ENCODE measurements around the gene BPGM.

The BPGM gene

GRCh38 chr7:134630893-134631292 lies 15.8 kb upstream of the BPGM start:
- Histone ChIP-seq H3K9ac (ENCODE audit: low read depth in 1 of 2, low read length in 2 of 2) (no peak overlapping the region), H3K4me3 (ENCODE audit: low read length in 2 of 2) (no peak overlapping the region), H3K27ac (ENCODE audit: low read depth in 2 of 2, low read length in 2 of 2) (no peak overlapping the region), H3K27me3 (ENCODE audit: control insufficient read depth in 2 of 2, insufficient read depth in 2 of 2, low read length in 2 of 2) (peaks cover 0 to 2% of the 10 kb centered on the region in 2 donors), H3K9me3 (ENCODE audit: control insufficient read depth in 2 of 2, low read length in 2 of 2) (no peaks in the 10 kb centered on the region), H3K4me1 (ENCODE audit: control insufficient read depth in 2 of 2, insufficient read depth in 2 of 2, low read length in 2 of 2) (no peaks in the 10 kb centered on the region), H3K36me3 (ENCODE audit: control insufficient read depth in 2 of 2, insufficient read depth in 2 of 2, low read length in 2 of 2) (no peaks in the 10 kb centered on the region)

- H3K27me3 ChIP-seq (ENCODE audit: control insufficient read depth in 2 of 2, insufficient read depth in 2 of 2, low read length in 2 of 2) = peaks cover 0 to 2% of the 10 kb centered on the region in 2 donors
Measured at GRCh38 chr7:134632052-134632451, 14.6 kb upstream of the BPGM start.

GRCh38 chr7:134632937-134633540 lies 13.6 kb upstream of the BPGM start:
- Histone ChIP-seq H3K27ac (ENCODE audit: low read depth in 2 of 2, low read length in 2 of 2) (no peak overlapping the region), H3K4me3 (ENCODE audit: low read length in 2 of 2) (no peak overlapping the region), H3K9me3 (ENCODE audit: control insufficient read depth in 2 of 2, low read length in 2 of 2) (no peaks in the 10 kb centered on the region), H3K27me3 (ENCODE audit: control insufficient read depth in 2 of 2, insufficient read depth in 2 of 2, low read length in 2 of 2) (no peaks in the 10 kb centered on the region), H3K4me1 (ENCODE audit: control insufficient read depth in 2 of 2, insufficient read depth in 2 of 2, low read length in 2 of 2) (no peaks in the 10 kb centered on the region), H3K9ac (ENCODE audit: low read depth in 1 of 2, low read length in 2 of 2) (no peak overlapping the region), H3K36me3 (ENCODE audit: control insufficient read depth in 2 of 2, insufficient read depth in 2 of 2, low read length in 2 of 2) (no peaks in the 10 kb centered on the region)

More at GRCh38 chr7:134632052-134632451, 14.6 kb upstream of the BPGM start:
- Histone ChIP-seq H3K4me1 (ENCODE audit: control insufficient read depth in 2 of 2, insufficient read depth in 2 of 2, low read length in 2 of 2) (no peaks in the 10 kb centered on the region), H3K27ac (ENCODE audit: low read depth in 2 of 2, low read length in 2 of 2) (no peak overlapping the region), H3K9ac (ENCODE audit: low read depth in 1 of 2, low read length in 2 of 2) (no peak overlapping the region), H3K36me3 (ENCODE audit: control insufficient read depth in 2 of 2, insufficient read depth in 2 of 2, low read length in 2 of 2) (no peaks in the 10 kb centered on the region), H3K9me3 (ENCODE audit: control insufficient read depth in 2 of 2, low read length in 2 of 2) (no peaks in the 10 kb centered on the region), H3K4me3 (ENCODE audit: low read length in 2 of 2) (no peak overlapping the region)

GRCh38 chr7:134636008-134636449 lies 10.6 kb upstream of the BPGM start:
- H3K27me3 ChIP-seq (ENCODE audit: control insufficient read depth in 2 of 2, insufficient read depth in 2 of 2, low read length in 2 of 2) = peaks cover 0 to 2% of the 10 kb centered on the region in 2 donors
- H3K4me1 ChIP-seq (ENCODE audit: control insufficient read depth in 2 of 2, insufficient read depth in 2 of 2, low read length in 2 of 2) = no peaks in the 10 kb centered on the region
- H3K4me3 ChIP-seq (ENCODE audit: low read length in 2 of 2) = no peak overlapping the region
- no peak overlapping the region for H3K9ac ChIP-seq (ENCODE audit: low read depth in 1 of 2, low read length in 2 of 2)
- H3K9me3 ChIP-seq (ENCODE audit: control insufficient read depth in 2 of 2, low read length in 2 of 2) = no peaks in the 10 kb centered on the region
- H3K36me3 ChIP-seq (ENCODE audit: control insufficient read depth in 2 of 2, insufficient read depth in 2 of 2, low read length in 2 of 2) = no peaks in the 10 kb centered on the region
- no peak overlapping the region for H3K27ac ChIP-seq (ENCODE audit: low read depth in 2 of 2, low read length in 2 of 2)

- Histone ChIP-seq H3K4me1 (ENCODE audit: control insufficient read depth in 2 of 2, insufficient read depth in 2 of 2, low read length in 2 of 2) (no peaks in the 10 kb centered on the region), H3K27ac (ENCODE audit: low read depth in 2 of 2, low read length in 2 of 2) (no peak overlapping the region), H3K9ac (ENCODE audit: low read depth in 1 of 2, low read length in 2 of 2) (no peak overlapping the region), H3K36me3 (ENCODE audit: control insufficient read depth in 2 of 2, insufficient read depth in 2 of 2, low read length in 2 of 2) (no peaks in the 10 kb centered on the region), H3K27me3 (ENCODE audit: control insufficient read depth in 2 of 2, insufficient read depth in 2 of 2, low read length in 2 of 2) (peaks cover 0 to 2% of the 10 kb centered on the region in 2 donors), H3K4me3 (ENCODE audit: low read length in 2 of 2) (no peak overlapping the region), H3K9me3 (ENCODE audit: control insufficient read depth in 2 of 2, low read length in 2 of 2) (no peaks in the 10 kb centered on the region)
Measured at GRCh38 chr7:134637441-134637840, 9.2 kb upstream of the BPGM start.

GRCh38 chr7:134637934-134638719 lies 8.5 kb upstream of the BPGM start:
- Histone ChIP-seq H3K4me3 (ENCODE audit: low read length in 2 of 2) (no peak overlapping the region), H3K36me3 (ENCODE audit: control insufficient read depth in 2 of 2, insufficient read depth in 2 of 2, low read length in 2 of 2) (no peaks in the 10 kb centered on the region)

GRCh38 chr7:134639061-134639460 lies 7.6 kb upstream of the BPGM start:
- H3K27ac ChIP-seq (ENCODE audit: low read depth in 2 of 2, low read length in 2 of 2) = no peak overlapping the region
- H3K4me3 ChIP-seq (ENCODE audit: low read length in 2 of 2) = no peak overlapping the region
- H3K36me3 ChIP-seq (ENCODE audit: control insufficient read depth in 2 of 2, insufficient read depth in 2 of 2, low read length in 2 of 2) = no peaks in the 10 kb centered on the region
- H3K27me3 ChIP-seq (ENCODE audit: control insufficient read depth in 2 of 2, insufficient read depth in 2 of 2, low read length in 2 of 2) = peaks cover 0 to 2% of the 10 kb centered on the region in 2 donors
- H3K9me3 ChIP-seq (ENCODE audit: control insufficient read depth in 2 of 2, low read length in 2 of 2) = no peaks in the 10 kb centered on the region
- no peak overlapping the region for H3K9ac ChIP-seq (ENCODE audit: low read depth in 1 of 2, low read length in 2 of 2)
- H3K4me1 ChIP-seq (ENCODE audit: control insufficient read depth in 2 of 2, insufficient read depth in 2 of 2, low read length in 2 of 2) = no peaks in the 10 kb centered on the region

More at GRCh38 chr7:134637934-134638719, 8.5 kb upstream of the BPGM start:
- no peak overlapping the region for H3K9ac ChIP-seq (ENCODE audit: low read depth in 1 of 2, low read length in 2 of 2)
- H3K27me3 ChIP-seq (ENCODE audit: control insufficient read depth in 2 of 2, insufficient read depth in 2 of 2, low read length in 2 of 2) = peaks cover 0 to 2% of the 10 kb centered on the region in 2 donors
- no peak overlapping the region for H3K27ac ChIP-seq (ENCODE audit: low read depth in 2 of 2, low read length in 2 of 2)
- H3K4me1 ChIP-seq (ENCODE audit: control insufficient read depth in 2 of 2, insufficient read depth in 2 of 2, low read length in 2 of 2) = no peaks in the 10 kb centered on the region
- H3K9me3 ChIP-seq (ENCODE audit: control insufficient read depth in 2 of 2, low read length in 2 of 2) = no peaks in the 10 kb centered on the region

- no peaks in the 10 kb centered on the region for H3K36me3 ChIP-seq (ENCODE audit: control insufficient read depth in 2 of 2, insufficient read depth in 2 of 2, low read length in 2 of 2)
- no peaks in the 10 kb centered on the region for H3K9me3 ChIP-seq (ENCODE audit: control insufficient read depth in 2 of 2, low read length in 2 of 2)
- H3K27ac ChIP-seq (ENCODE audit: low read depth in 2 of 2, low read length in 2 of 2) = no peak overlapping the region
- H3K4me3 ChIP-seq (ENCODE audit: low read length in 2 of 2) = no peak overlapping the region
- no peaks in the 10 kb centered on the region for H3K4me1 ChIP-seq (ENCODE audit: control insufficient read depth in 2 of 2, insufficient read depth in 2 of 2, low read length in 2 of 2)
- no peak overlapping the region for H3K9ac ChIP-seq (ENCODE audit: low read depth in 1 of 2, low read length in 2 of 2)
- peaks cover 0 to 2% of the 10 kb centered on the region in 2 donors for H3K27me3 ChIP-seq (ENCODE audit: control insufficient read depth in 2 of 2, insufficient read depth in 2 of 2, low read length in 2 of 2)
Measured at GRCh38 chr7:134639683-134640279, 6.9 kb upstream of the BPGM start.

GRCh38 chr7:134640842-134641715 lies 5.6 kb upstream of the BPGM start:
- Histone ChIP-seq H3K27ac (ENCODE audit: low read depth in 2 of 2, low read length in 2 of 2) (no peak overlapping the region), H3K27me3 (ENCODE audit: control insufficient read depth in 2 of 2, insufficient read depth in 2 of 2, low read length in 2 of 2) (peaks cover 0 to 2% of the 10 kb centered on the region in 2 donors), H3K9me3 (ENCODE audit: control insufficient read depth in 2 of 2, low read length in 2 of 2) (no peaks in the 10 kb centered on the region), H3K4me3 (ENCODE audit: low read length in 2 of 2) (no peak overlapping the region), H3K4me1 (ENCODE audit: control insufficient read depth in 2 of 2, insufficient read depth in 2 of 2, low read length in 2 of 2) (peaks cover 4 to 7% of the 10 kb centered on the region in 2 donors), H3K36me3 (ENCODE audit: control insufficient read depth in 2 of 2, insufficient read depth in 2 of 2, low read length in 2 of 2) (no peaks in the 10 kb centered on the region), H3K9ac (ENCODE audit: low read depth in 1 of 2, low read length in 2 of 2) (no peak overlapping the region)
